Keratinocyte (primary cell): ENCODE measurements around the gene LPAR6. TPM values are rescaled to one million over a fixed set of nuclear protein-coding genes. Genes with fewer than 3 reads are reported as not detected.
A peak's percentile ranks its signal among the peaks of the same experiment; 100 is the strongest.

Source experiments
- DNase-seq: peaks from one replicate; pipeline ENCODE4 v3.0.0-alpha.2; 2011; ENCODE audit warnings: low read depth, missing footprints, low spot score
- FAIRE-seq: peaks from 2 replicates; lab custom pipeline; 2011; peaks lifted over from hg19 to GRCh38; lab: Jason Lieb, UNC
- H2AFZ ChIP-seq: 2 replicates; pipeline ENCODE4 v1.6.0; 2012; ENCODE audit warnings: low read length, control low read depth, inconsistent platforms; ENCODE audit not compliant: control insufficient read depth
- H3K27ac ChIP-seq: 2 replicates; pipeline ENCODE4 v1.5.1; 2011; ENCODE audit warnings: low read length; ENCODE audit not compliant: control insufficient read depth, insufficient read depth
- H3K27me3 ChIP-seq: 3 replicates; pipeline ENCODE4 v1.6.0; 2011; ENCODE audit warnings: low read length; ENCODE audit not compliant: control insufficient read depth, insufficient read depth; ENCODE audit errors: extremely low read depth
- H3K36me3 ChIP-seq, 2 experiments: 2 replicates in 1 of 2; 3 replicates in 1 of 2; pipeline ENCODE4 v1.5.1; 2011; ENCODE audit warnings: low read length in 2 of 2, mild to moderate bottlenecking in 1 of 2; ENCODE audit not compliant: control insufficient read depth in 2 of 2, insufficient read depth in 2 of 2; ENCODE audit errors: extremely low read depth in 1 of 2
- H3K4me1 ChIP-seq: 3 replicates; pipeline ENCODE4 v1.5.1; 2011; ENCODE audit warnings: low read length; ENCODE audit not compliant: control insufficient read depth, insufficient read depth; ENCODE audit errors: extremely low read depth
- H3K4me2 ChIP-seq: 3 replicates; pipeline ENCODE4 v1.6.0; 2011; ENCODE audit warnings: low read depth, low read length; ENCODE audit not compliant: control insufficient read depth, insufficient read depth; ENCODE audit errors: extremely low read depth
- H3K4me3 ChIP-seq, 3 experiments: fragments of 200-600 bp in 1 of 3; sonication (generic) in 1 of 3; 2 replicates in 2 of 3; 3 replicates in 1 of 3; pipeline ENCODE4 v1.5.1; 2011 to 2016; ENCODE audit warnings: low read length in 3 of 3, mild to moderate bottlenecking in 3 of 3, control low read depth in 2 of 3, inconsistent platforms in 1 of 3, low read depth in 1 of 3, mixed read lengths in 1 of 3, mixed run types in 1 of 3, moderate library complexity in 1 of 3; ENCODE audit not compliant: control insufficient read depth in 2 of 3, insufficient read depth in 2 of 3; ENCODE audit errors: extremely low read depth in 1 of 3
- H3K79me2 ChIP-seq: 2 replicates; pipeline ENCODE4 v1.6.0; 2012; ENCODE audit warnings: low read length; ENCODE audit not compliant: control insufficient read depth, insufficient read depth
- H3K9ac ChIP-seq: 3 replicates; pipeline ENCODE4 v1.6.0; 2011; ENCODE audit warnings: low read length; ENCODE audit not compliant: control insufficient read depth, insufficient read depth; ENCODE audit errors: extremely low read depth
- H3K9me1 ChIP-seq: 3 replicates; pipeline ENCODE4 v1.6.0; 2011; ENCODE audit warnings: low read length; ENCODE audit not compliant: control insufficient read depth, insufficient read depth; ENCODE audit errors: extremely low read depth
- H3K9me3 ChIP-seq: 2 replicates; pipeline ENCODE4 v1.5.1; 2012; ENCODE audit warnings: low read depth, low read length; ENCODE audit not compliant: control insufficient read depth
- H4K20me1 ChIP-seq: 3 replicates; pipeline ENCODE4 v1.6.0; 2011; ENCODE audit warnings: low read length; ENCODE audit not compliant: control insufficient read depth, insufficient read depth; ENCODE audit errors: extremely low read depth
- EZH2 ChIP-seq: IDR thresholded peaks from one replicate; pipeline ENCODE4 v1.6.1; 2012; ENCODE audit warnings: inconsistent platforms, mild to moderate bottlenecking, low read length, moderate library complexity
- dilution Hi-C: fragments of 300-500 bp; cut with MboI; formaldehyde crosslinking; loops from one replicate; pipeline ENCODE4 v1.7.0; 2020; ENCODE audit warnings: low sequenced_read_pairs; ENCODE audit not compliant: extremely low pct_ligation_motif_present
- polyA plus RNA-seq, 5 experiments: library from polyadenylated mRNA; depleted of rRNA in 3 of 5; stranded (reverse) in 3 of 5; stranded (forward) in 1 of 5; unstranded in 1 of 5; fragments of >200 nt; gene quantifications; 1 replicate in 1 of 5; 2 replicates in 3 of 5; 3 replicates in 1 of 5; pipeline versions ENCODE4 v1.2.1 to v1.2.3, GENCODE V29; 2011 to 2012; ENCODE audit warnings: missing spikeins in 2 of 5, low read depth in 1 of 5, low replicate concordance in 1 of 5
- TF ChIP-seq, protein P1 (sequence below), 3 experiments: IDR thresholded peaks in 1 of 3; conservative IDR thresholded peaks in 1 of 3; optimal IDR thresholded peaks in 1 of 3; 2 replicates in 2 of 3; 3 replicates in 1 of 3; pipeline versions ENCODE3 to v1.5.1; 2011; ENCODE audit warnings: low read length in 3 of 3, mild to moderate bottlenecking in 3 of 3, moderate library complexity in 2 of 3, control low read depth in 1 of 3, inconsistent platforms in 1 of 3; ENCODE audit not compliant: insufficient read depth in 2 of 3; ENCODE audit errors: extremely low read depth in 1 of 3

The LPAR6 gene
- polyA plus RNA-seq, 1 donor (not counting 4 experiments of a cell fraction or from before 2014, with no cell fraction given) = 20.0 TPM

- peak; percentile 90 for FAIRE-seq
- Histone ChIP-seq H3K9me3 (no peaks in the 10 kb centered on the region), H3K27ac (peak overlapping the region; percentile 81), H3K36me3 (no peaks in the 10 kb centered on the region), H3K27me3 (no peaks in the 10 kb centered on the region), H4K20me1 (no peaks in the 10 kb centered on the region), H3K4me1 (peaks cover 47% of the 10 kb centered on the region), H3K9me1 (no peaks in the 10 kb centered on the region), H3K4me3 (peak overlapping the region in 2 of 3 experiments; percentile 49 to 55), H2AFZ (no peak overlapping the region), H3K4me2 (peak overlapping the region; percentile 84), H3K79me2 (no peaks in the 10 kb centered on the region), H3K9ac (peak overlapping the region; percentile 58)
- dilution Hi-C loops = no loop called here
- TF ChIP-seq EZH2 = no peak
- TF ChIP-seq, protein P1, sequence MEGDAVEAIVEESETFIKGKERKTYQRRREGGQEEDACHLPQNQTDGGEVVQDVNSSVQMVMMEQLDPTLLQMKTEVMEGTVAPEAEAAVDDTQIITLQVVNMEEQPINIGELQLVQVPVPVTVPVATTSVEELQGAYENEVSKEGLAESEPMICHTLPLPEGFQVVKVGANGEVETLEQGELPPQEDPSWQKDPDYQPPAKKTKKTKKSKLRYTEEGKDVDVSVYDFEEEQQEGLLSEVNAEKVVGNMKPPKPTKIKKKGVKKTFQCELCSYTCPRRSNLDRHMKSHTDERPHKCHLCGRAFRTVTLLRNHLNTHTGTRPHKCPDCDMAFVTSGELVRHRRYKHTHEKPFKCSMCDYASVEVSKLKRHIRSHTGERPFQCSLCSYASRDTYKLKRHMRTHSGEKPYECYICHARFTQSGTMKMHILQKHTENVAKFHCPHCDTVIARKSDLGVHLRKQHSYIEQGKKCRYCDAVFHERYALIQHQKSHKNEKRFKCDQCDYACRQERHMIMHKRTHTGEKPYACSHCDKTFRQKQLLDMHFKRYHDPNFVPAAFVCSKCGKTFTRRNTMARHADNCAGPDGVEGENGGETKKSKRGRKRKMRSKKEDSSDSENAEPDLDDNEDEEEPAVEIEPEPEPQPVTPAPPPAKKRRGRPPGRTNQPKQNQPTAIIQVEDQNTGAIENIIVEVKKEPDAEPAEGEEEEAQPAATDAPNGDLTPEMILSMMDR (optimal IDR thresholded peaks at IDR 0.05 in 1 of 3, IDR thresholded peaks at IDR 0.05 in 1 of 3, conservative IDR thresholded peaks at IDR 0.05 in 1 of 3; ENCODE audit: extremely low read depth in 1 of 3, insufficient read depth in 2 of 3, low read length in 3 of 3) = no peak
- DNase-seq = peak; percentile 65
Measured at GRCh38 chr13:48400850-48401291, 12.0 kb downstream of the LPAR6 start.

GRCh38 chr13:48400090-48400694 is 12.7 kb downstream of the LPAR6 start:
- dilution Hi-C loops = no loop called here
- no peaks in the 10 kb centered on the region for H3K9me1 ChIP-seq
- no peaks in the 10 kb centered on the region for H3K27me3 ChIP-seq
- H3K9me3 ChIP-seq = no peaks in the 10 kb centered on the region
- peak overlapping the region; percentile 81 for H3K27ac ChIP-seq
- TF ChIP-seq, protein P1 (optimal IDR thresholded peaks at IDR 0.05 in 1 of 3, IDR thresholded peaks at IDR 0.05 in 1 of 3, conservative IDR thresholded peaks at IDR 0.05 in 1 of 3; ENCODE audit: extremely low read depth in 1 of 3, insufficient read depth in 2 of 3, low read length in 3 of 3) = no peak
- no peak for TF ChIP-seq EZH2
- peak; percentile 5 for FAIRE-seq
- no peaks in the 10 kb centered on the region for H3K36me3 ChIP-seq
- peak overlapping the region; percentile 84 for H3K4me2 ChIP-seq
- peak overlapping the region in 1 of 3 experiments; percentile 4 for H3K4me3 ChIP-seq
- no peaks in the 10 kb centered on the region for H3K79me2 ChIP-seq
- H3K4me1 ChIP-seq = peaks cover 47% of the 10 kb centered on the region
- peak overlapping the region; percentile 58 for H3K9ac ChIP-seq
- DNase-seq = no peak
- H2AFZ ChIP-seq = no peak overlapping the region
- no peaks in the 10 kb centered on the region for H4K20me1 ChIP-seq
